ENCODE results near the gene ADISSP.

- TF ChIP-seq CTCF (IDR thresholded peaks at IDR 0.05) = no peak
- TF ChIP-seq POLR2A (IDR thresholded peaks at IDR 0.05) = no peak
Observed at GRCh38 chr20:3730803-3731672, 36.5 kb downstream of the ADISSP start.

Measured in heart left ventricle (tissue), 13 donors.